B cell (primary cell): ENCODE results near the gene KIF4A. TPM values are rescaled to one million over a fixed set of nuclear protein-coding genes. Genes with fewer than 3 reads are reported as not detected.

Source experiments
- ATAC-seq: fragments of 200-7000 bp; cut with Tn5 transposase; one replicate; pipeline ENCODE4 v1.10.0; 2021; ENCODE audit warnings: low read depth, mild to moderate bottlenecking, moderate number of reproducible peaks, moderate library complexity
- CTCF ChIA-PET: fragments of 350-600 bp; sonication (Branson Sonifier 250); formaldehyde crosslinking; loops from one replicate; lab custom pipeline; 2021; ENCODE audit warnings: antibody characterized with exemption, inconsistent platforms; lab: Charles Lee
- POLR2A ChIA-PET: fragments of 350-600 bp; sonication (Branson Sonifier 250); formaldehyde crosslinking; loops from one replicate; lab custom pipeline; 2021; ENCODE audit warnings: antibody characterized with exemption; lab: Charles Lee
- DNase-seq: peaks from one replicate; pipeline ENCODE4 v3.0.0; 2013
- H2AFZ ChIP-seq: 2 replicates; pipeline ENCODE4 v1.6.1; 2012; ENCODE audit warnings: mild to moderate bottlenecking, low read depth, low read length; ENCODE audit not compliant: insufficient read depth, poor library complexity, severe bottlenecking
- H3K27ac ChIP-seq, 2 donors: 1 replicate in 1 of 2; 2 replicates in 1 of 2; pipeline ENCODE4 v1.5.1; 2012 to 2013; ENCODE audit warnings: low read length in 2 of 2, mild to moderate bottlenecking in 2 of 2, moderate library complexity in 1 of 2
- H3K27me3 ChIP-seq, 4 experiments: fragments of 200-600 bp in 1 of 4; sonication (generic) in 1 of 4; replicated peaks in 1 of 4; 1 replicate in 2 of 4; 2 replicates in 2 of 4; pipeline versions ENCODE4 v1.6.1 to v1.7.0; 2013 to 2016; ENCODE audit warnings: low read length in 3 of 4, mild to moderate bottlenecking in 2 of 4, mixed read lengths in 1 of 4, moderate library complexity in 1 of 4; ENCODE audit not compliant: insufficient read depth in 4 of 4, control insufficient read depth in 3 of 4; ENCODE audit errors: control extremely low read depth in 1 of 4
- H3K36me3 ChIP-seq, 2 experiments: replicated peaks in 1 of 2; 1 replicate in 1 of 2; 2 replicates in 1 of 2; pipeline versions ENCODE4 v1.6.1 to v1.7.1; 2013; ENCODE audit warnings: low read length in 1 of 2; ENCODE audit not compliant: insufficient read depth in 2 of 2, control insufficient read depth in 1 of 2; ENCODE audit errors: control extremely low read depth in 1 of 2, extremely low read depth in 1 of 2
- H3K4me1 ChIP-seq, 2 donors: fragments of 200-600 bp in 1 of 2; sonication (generic) in 1 of 2; 1 replicate in 1 of 2; 2 replicates in 1 of 2; pipeline versions ENCODE4 v1.5.1 to v1.6.1; 2013 to 2017; ENCODE audit warnings: low read length in 2 of 2; ENCODE audit not compliant: control insufficient read depth in 2 of 2, insufficient read depth in 2 of 2
- H3K4me2 ChIP-seq: replicated peaks from 2 replicates; pipeline ENCODE3; 2012; ENCODE audit warnings: mild to moderate bottlenecking, low read depth, low read length; ENCODE audit not compliant: poor library complexity, severe bottlenecking
- H3K4me3 ChIP-seq, 5 experiments: fragments of 200-600 bp in 1 of 5; sonication (generic) in 1 of 5; 1 replicate in 3 of 5; 2 replicates in 2 of 5; pipeline versions ENCODE4 v1.5.1 to v1.7.0; 2011 to 2016; ENCODE audit warnings: low read length in 4 of 5, mild to moderate bottlenecking in 4 of 5, low read depth in 2 of 5, control low read depth in 1 of 5, moderate library complexity in 1 of 5; ENCODE audit not compliant: insufficient read depth in 1 of 5; ENCODE audit errors: control extremely low read depth in 1 of 5, extremely low read depth in 1 of 5
- H3K79me2 ChIP-seq: fragments of 200-600 bp; sonication (generic); one replicate; pipeline ENCODE4 v1.6.0; 2016; ENCODE audit warnings: low read length; ENCODE audit not compliant: control insufficient read depth, insufficient read depth
- H3K9ac ChIP-seq: fragments of 200-600 bp; sonication (generic); 2 replicates; pipeline ENCODE4 v1.6.1; 2017; ENCODE audit warnings: mild to moderate bottlenecking, low read length, moderate library complexity
- H3K9me3 ChIP-seq, 3 donors: one replicate each; pipeline versions ENCODE4 v1.6.1 to v1.7.1; 2013; ENCODE audit warnings: low read length in 2 of 3; ENCODE audit not compliant: control insufficient read depth in 2 of 3, insufficient read depth in 1 of 3; ENCODE audit errors: control extremely low read depth in 1 of 3
- H4K20me1 ChIP-seq: 2 replicates; pipeline ENCODE4 v1.6.0; 2012; ENCODE audit warnings: mild to moderate bottlenecking, low read length; ENCODE audit not compliant: insufficient read depth, control insufficient read depth, poor library complexity, severe bottlenecking
- H3K27ac Mint-ChIP-seq: one replicate; pipeline ENCODE4 v1.8.0; 2021; ENCODE audit warnings: mixed read lengths
- H3K27me3 Mint-ChIP-seq: one replicate; pipeline ENCODE4 v1.8.0; 2021; ENCODE audit warnings: mixed read lengths
- H3K4me1 Mint-ChIP-seq: one replicate; pipeline ENCODE4 v1.8.0; 2021; ENCODE audit warnings: mixed read lengths
- H3K4me3 Mint-ChIP-seq: one replicate; pipeline ENCODE4 v1.8.0; 2021; ENCODE audit warnings: mixed read lengths
- H3K9me3 Mint-ChIP-seq: one replicate; pipeline ENCODE4 v1.8.0; 2022; ENCODE audit warnings: mixed read lengths; ENCODE audit not compliant: insufficient read depth
- CTCF ChIP-seq: fragments of 200-600 bp; IDR thresholded peaks from one replicate; pipeline ENCODE4 v1.8.0; 2022; ENCODE audit warnings: antibody characterized with exemption, mild to moderate bottlenecking
- EZH2 ChIP-seq: IDR thresholded peaks from 2 replicates; pipeline ENCODE4 v1.6.1; 2012; ENCODE audit warnings: borderline replicate concordance, low read depth, mild to moderate bottlenecking, moderate library complexity, low read length; ENCODE audit not compliant: insufficient read depth, poor library complexity, severe bottlenecking
- WGBS: methylation state at CpG from one replicate; pipeline ENCODE4 v1.1.5; 2013; ENCODE audit warnings: missing lambda C conversion rate; ENCODE audit not compliant: insufficient coverage; 5-methylcytosine and 5-hydroxymethylcytosine counted together
- intact Hi-C: fragments of 100-400 bp; cut with micrococcal nuclease; formaldehyde crosslinking; loops from one replicate; pipeline ENCODE4 v1.10.0; 2022
- polyA plus RNA-seq: library from polyadenylated mRNA; depleted of rRNA; stranded (reverse); fragments of >200 nt; gene quantifications from 2 replicates; pipeline ENCODE4 v1.2.3, GENCODE V29; 2012
- total RNA-seq, 2 donors: library from RNA; stranded (reverse); fragments of 120-200 nt in 1 of 2; gene quantifications; 1 replicate in 1 of 2; 2 replicates in 1 of 2; pipeline versions ENCODE4 v1.2.3 to v1.2.4, GENCODE V29; 2013 to 2022

Gene KIF4A
- total and polyA plus RNA-seq, 2 donors (not counting 1 experiment from before 2014, with no cell fraction given), result 0.06 to 0.07 TPM

- 83% methylated on average over 1 of the region's 2 CpGs for WGBS
- POLR2A ChIA-PET, result no interaction called here
- H3K27me3 ChIP-seq, result no peaks in the 10 kb centered on the region
- CTCF ChIA-PET, result no interaction called here
- intact Hi-C loops, result no loop called here
- H3K4me3 ChIP-seq, result no peak overlapping the region
- no peaks in the 10 kb centered on the region for H3K4me1 ChIP-seq
- Mint-ChIP-seq H3K27me3 (no peaks in the 10 kb centered on the region), H3K9me3 (no peaks in the 10 kb centered on the region), H3K4me1 (no peaks in the 10 kb centered on the region), H3K27ac (no peak overlapping the region), H3K4me3 (no peak overlapping the region)
- no peak overlapping the region for H2AFZ ChIP-seq
- no peaks in the 10 kb centered on the region for H3K36me3 ChIP-seq
- no peak overlapping the region for H3K27ac ChIP-seq
- DNase-seq (no peak), ATAC-seq (no peak)
- no peak overlapping the region for H3K9ac ChIP-seq
- H3K9me3 ChIP-seq, result no peaks in the 10 kb centered on the region
- TF ChIP-seq EZH2 (no peak), CTCF (no peak)
- H3K79me2 ChIP-seq, result no peaks in the 10 kb centered on the region
- no peak overlapping the region for H3K4me2 ChIP-seq
- H4K20me1 ChIP-seq, result no peaks in the 10 kb centered on the region
Measured at GRCh38 chrX:70252491-70252890, 37.4 kb upstream of the KIF4A start.

DNA sequence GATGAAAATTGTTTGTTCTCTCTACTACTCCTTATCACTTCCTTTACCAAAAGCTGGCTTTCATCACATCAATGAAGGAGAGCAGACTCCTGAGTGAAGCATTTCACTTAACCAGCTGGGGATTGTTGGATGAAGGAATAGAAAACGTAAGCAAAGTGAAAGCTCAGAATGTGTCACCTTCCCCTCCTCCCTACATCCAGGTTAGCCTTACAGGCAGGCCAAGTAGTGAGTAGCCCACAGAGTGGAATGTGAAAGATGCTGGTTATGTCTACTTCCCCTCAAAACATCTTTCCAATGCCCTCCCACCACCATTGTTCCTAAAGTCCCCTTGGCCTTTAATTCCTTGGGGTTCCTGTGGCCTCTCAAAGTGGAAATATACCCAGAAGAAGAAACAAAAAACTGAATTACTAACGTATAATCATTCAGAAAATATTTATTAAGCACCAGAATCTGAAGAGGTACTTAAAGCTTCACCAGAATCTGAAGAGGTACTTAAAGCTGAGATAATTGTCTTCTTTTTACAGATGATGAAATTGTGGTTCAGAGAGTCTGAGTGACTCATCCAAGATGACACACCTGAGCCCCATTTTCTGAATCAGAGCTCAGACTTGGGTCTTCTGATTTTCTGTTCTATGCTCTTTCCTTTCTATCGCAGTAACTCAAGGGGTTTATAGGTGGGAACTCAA is 36.4 kb upstream of the KIF4A start:
- intact Hi-C loops, result no loop called here
- DNase-seq, result no peak
- no peaks in the 10 kb centered on the region for H3K9me3 Mint-ChIP-seq
- H3K27me3 Mint-ChIP-seq, result no peaks in the 10 kb centered on the region
- Histone ChIP-seq H2AFZ (no peak overlapping the region), H3K4me3 (no peak overlapping the region), H3K27me3 (no peaks in the 10 kb centered on the region), H3K9me3 (no peaks in the 10 kb centered on the region), H4K20me1 (no peaks in the 10 kb centered on the region), H3K79me2 (no peaks in the 10 kb centered on the region), H3K36me3 (no peaks in the 10 kb centered on the region), H3K4me2 (no peak overlapping the region), H3K9ac (no peak overlapping the region), H3K4me1 (no peaks in the 10 kb centered on the region), H3K27ac (no peak overlapping the region)
- H3K4me1 Mint-ChIP-seq, result no peaks in the 10 kb centered on the region
- ChIA-PET CTCF (no interaction called here), POLR2A (no interaction called here)
- H3K4me3 Mint-ChIP-seq, result no peak overlapping the region
- no peak overlapping the region for H3K27ac Mint-ChIP-seq
- TF ChIP-seq EZH2 (no peak), CTCF (no peak)
- no CpG with 5 or more reads among the region's 3 CpGs for WGBS
- ATAC-seq, result no peak
